GM23338 (cell line): ENCODE measurements around the gene CKAP2. TPM values are rescaled to one million over a fixed set of nuclear protein-coding genes. Genes with fewer than 3 reads are reported as not detected.

Source experiments
- ATAC-seq: fragments of 200-7000 bp; cut with Tn5 transposase; 3 replicates; pipeline ENCODE4 v1.9.1; 2020
- DNase-seq: peaks from one replicate; pipeline ENCODE4 v3.0.0-alpha.2; 2015; ENCODE audit warnings: low spot score
- H2AFZ ChIP-seq: fragments of 200-600 bp; sonication (generic); 2 replicates; pipeline ENCODE4 v1.8.0; 2016; ENCODE audit warnings: antibody characterized with exemption, mild to moderate bottlenecking, moderate library complexity
- H3F3A ChIP-seq: fragments of 200-600 bp; sonication (generic); replicated peaks from 2 replicates; pipeline ENCODE4 v1.8.0; 2017; ENCODE audit warnings: antibody characterized with exemption, mixed run types, low read depth
- H3K27ac ChIP-seq: fragments of 200-600 bp; sonication (generic); 2 replicates; pipeline ENCODE4 v1.6.1; 2016; ENCODE audit warnings: low read depth
- H3K27me3 ChIP-seq: fragments of 200-600 bp; sonication (generic); 2 replicates; pipeline ENCODE4 v1.8.0; 2016; ENCODE audit warnings: mild to moderate bottlenecking, mixed run types, moderate library complexity; ENCODE audit not compliant: insufficient read depth
- H3K36me3 ChIP-seq: fragments of 200-600 bp; sonication (generic); 2 replicates; pipeline ENCODE4 v1.8.0; 2016; ENCODE audit warnings: mild to moderate bottlenecking; ENCODE audit not compliant: insufficient read depth
- H3K4me1 ChIP-seq: fragments of 200-600 bp; sonication (generic); 2 replicates; pipeline ENCODE4 v1.8.0; 2016; ENCODE audit warnings: mild to moderate bottlenecking, moderate library complexity; ENCODE audit not compliant: insufficient read depth
- H3K4me2 ChIP-seq: fragments of 200-600 bp; sonication (generic); 2 replicates; pipeline ENCODE4 v1.7.1; 2017; ENCODE audit warnings: mixed run types
- H3K4me3 ChIP-seq: fragments of 200-600 bp; sonication (generic); 2 replicates; pipeline ENCODE4 v1.6.1; 2016; ENCODE audit warnings: mixed run types
- H3K79me2 ChIP-seq: fragments of 200-600 bp; sonication (generic); replicated peaks from 2 replicates; pipeline ENCODE4 v1.8.0; 2017; ENCODE audit warnings: mild to moderate bottlenecking; ENCODE audit not compliant: insufficient read depth
- H3K9me2 ChIP-seq: fragments of 200-600 bp; sonication (generic); 2 replicates; pipeline ENCODE4 v1.8.0; 2017; ENCODE audit not compliant: insufficient read depth
- H4K20me1 ChIP-seq: fragments of 200-600 bp; sonication (generic); replicated peaks from 2 replicates; pipeline ENCODE4 v1.8.0; 2017; ENCODE audit warnings: mild to moderate bottlenecking; ENCODE audit not compliant: insufficient read depth
- H3K27ac Mint-ChIP-seq: 2 replicates; pipeline ENCODE4 v1.8.0; 2020; ENCODE audit warnings: inconsistent platforms, mild to moderate bottlenecking, moderate library complexity, mixed read lengths
- H3K27me3 Mint-ChIP-seq: 3 replicates; pipeline ENCODE4 v1.8.0; 2022; ENCODE audit warnings: low read depth, mild to moderate bottlenecking, moderate library complexity, mixed read lengths, inconsistent platforms; ENCODE audit not compliant: insufficient read depth, poor library complexity
- H3K36me3 Mint-ChIP-seq: 3 replicates; pipeline ENCODE4 v1.8.0; 2021; ENCODE audit warnings: low read depth, mild to moderate bottlenecking, inconsistent platforms, moderate library complexity, mixed read lengths
- H3K4me1 Mint-ChIP-seq: 3 replicates; pipeline ENCODE4 v1.8.0; 2020; ENCODE audit warnings: mild to moderate bottlenecking, inconsistent platforms, mixed read lengths
- H3K4me3 Mint-ChIP-seq: 3 replicates; pipeline ENCODE4 v1.8.0; 2021; ENCODE audit warnings: moderate library complexity, mild to moderate bottlenecking, inconsistent platforms, mixed read lengths
- H3K9me3 Mint-ChIP-seq: 3 replicates; pipeline ENCODE4 v1.8.0; 2020; ENCODE audit warnings: moderate library complexity, mild to moderate bottlenecking, inconsistent platforms, mixed read lengths
- CREB1 ChIP-seq: fragments of 250-450 bp; sonication (Bioruptor Pico); IDR thresholded peaks from 2 replicates; pipeline ENCODE4 v1.5.0; 2020; ENCODE audit warnings: low read depth, mild to moderate bottlenecking, moderate library complexity
- EZH2 ChIP-seq: fragments of 200-600 bp; sonication (generic); IDR thresholded peaks from one replicate; pipeline ENCODE4 v1.8.0; 2017; ENCODE audit warnings: antibody characterized with exemption, mild to moderate bottlenecking, low read depth; ENCODE audit not compliant: unreplicated experiment
- EZH2phosphoT487 ChIP-seq: fragments of 200-600 bp; sonication (generic); IDR thresholded peaks from one replicate; pipeline ENCODE4 v1.8.1; 2018; ENCODE audit warnings: antibody characterized with exemption; ENCODE audit not compliant: unreplicated experiment
- JUNB ChIP-seq: IDR thresholded peaks from one replicate; pipeline ENCODE4 v1.6.1; 2016; ENCODE audit warnings: antibody characterized with exemption; ENCODE audit not compliant: unreplicated experiment
- NANOG ChIP-seq: IDR thresholded peaks from 2 replicates; pipeline ENCODE4 v1.6.1; 2016; ENCODE audit warnings: antibody characterized with exemption, borderline replicate concordance
- POLR2AphosphoS5 ChIP-seq: IDR thresholded peaks from 2 replicates; pipeline ENCODE4 v1.6.1; 2016; ENCODE audit warnings: antibody characterized with exemption, low read depth
- STAT1 ChIP-seq: IDR thresholded peaks from one replicate; pipeline ENCODE4 v1.6.1; 2016; ENCODE audit warnings: antibody characterized with exemption; ENCODE audit not compliant: unreplicated experiment
- ZNF114 ChIP-seq: fragments of 250-450 bp; sonication (Bioruptor Pico); IDR thresholded peaks from 2 replicates; pipeline ENCODE4 v1.5.0; 2020; ENCODE audit warnings: mild to moderate bottlenecking, moderate library complexity
- ZNF331 ChIP-seq: fragments of 250-450 bp; sonication (Bioruptor Pico); IDR thresholded peaks from 2 replicates; pipeline ENCODE4 v1.5.0; 2020; ENCODE audit warnings: low read depth, mild to moderate bottlenecking, moderate library complexity
- polyA plus RNA-seq: library from polyadenylated mRNA; unstranded; fragments of >200 nt; fragmentation: Nextera tagmentation; extraction: Ambion mirVana; gene quantifications from 2 replicates; pipeline ENCODE4 v1.2.1, GENCODE V29; 2016
- total RNA-seq: library from RNA; depleted of rRNA; stranded (reverse); fragments of >200 nt; shearing (Covaris generic); gene quantifications from 2 replicates; pipeline ENCODE4 v1.2.3, GENCODE V29; 2014
- TF ChIP-seq, protein P1 (sequence below): IDR thresholded peaks from 2 replicates; pipeline ENCODE4 v1.6.1; 2016; ENCODE audit warnings: antibody characterized with exemption
- TF ChIP-seq, protein P2 (sequence below): fragments of 250-450 bp; sonication (Bioruptor Pico); IDR thresholded peaks from 2 replicates; pipeline ENCODE4 v1.5.0; 2020; ENCODE audit warnings: mild to moderate bottlenecking, moderate library complexity
- TF ChIP-seq, protein P3 (sequence below): IDR thresholded peaks from one replicate; pipeline ENCODE4 v1.6.1; 2018; ENCODE audit warnings: antibody characterized with exemption; ENCODE audit not compliant: unreplicated experiment
- TF ChIP-seq, protein P4 (sequence below), 2 experiments: fragments of 200-600 bp in 1 of 2; sonication (generic) in 1 of 2; conservative IDR thresholded peaks; 2 replicates each; pipeline versions ENCODE4 v1.5.1 to v1.6.1; 2016 to 2017; ENCODE audit warnings: antibody characterized with exemption in 2 of 2, low read depth in 2 of 2, mild to moderate bottlenecking in 2 of 2, moderate library complexity in 1 of 2

The CKAP2 gene
- total and polyA plus RNA-seq, 2 experiments from 2014 or later, result 48.8 to 103 TPM

DNA sequence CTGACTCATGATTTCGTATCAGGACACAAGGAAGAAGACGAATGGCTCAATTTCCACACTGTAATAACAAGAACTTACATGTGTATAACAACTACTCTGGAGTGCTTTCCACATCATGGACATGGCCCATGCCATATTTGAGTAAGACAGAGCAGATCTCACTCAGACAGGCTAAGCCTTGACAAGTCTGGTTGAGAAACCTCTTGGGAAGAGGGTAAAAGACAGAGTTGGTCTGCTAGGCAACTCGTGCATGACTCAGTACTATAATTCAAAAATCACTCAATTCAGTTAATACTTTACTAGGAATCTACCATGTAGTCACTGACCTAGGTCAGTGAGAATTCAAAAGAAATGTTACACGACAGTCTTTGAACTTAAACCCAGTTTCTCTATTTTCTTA is 43.6 kb upstream of the CKAP2 start:
- Histone ChIP-seq H3K27ac (no peak overlapping the region), H3K4me1 (no peaks in the 10 kb centered on the region), H3K4me2 (no peak overlapping the region), H4K20me1 (no peaks in the 10 kb centered on the region), H3K9me2 (no peaks in the 10 kb centered on the region), H3K4me3 (no peak overlapping the region), H3F3A (no peaks in the 10 kb centered on the region), H2AFZ (no peak overlapping the region), H3K36me3 (no peaks in the 10 kb centered on the region; the same call in 1 of the 2 replicates), H3K79me2 (no peaks in the 10 kb centered on the region), H3K27me3 (peaks cover 4% of the 10 kb centered on the region)
- peaks cover 10% of the 10 kb centered on the region; the same call in 2 of the 3 replicates for H3K36me3 Mint-ChIP-seq
- H3K4me1 Mint-ChIP-seq, result no peaks in the 10 kb centered on the region
- H3K4me3 Mint-ChIP-seq, result no peak overlapping the region
- DNase-seq (no peak), ATAC-seq (no peak)
- H3K9me3 Mint-ChIP-seq, result peaks cover 6% of the 10 kb centered on the region; the same call in 2 of the 3 replicates
- no peak for TF ChIP-seq ZNF331
- no peak for TF ChIP-seq NANOG
- no peak for TF ChIP-seq CREB1 (CRISPR knock-in tag)
- TF ChIP-seq, protein P1, sequence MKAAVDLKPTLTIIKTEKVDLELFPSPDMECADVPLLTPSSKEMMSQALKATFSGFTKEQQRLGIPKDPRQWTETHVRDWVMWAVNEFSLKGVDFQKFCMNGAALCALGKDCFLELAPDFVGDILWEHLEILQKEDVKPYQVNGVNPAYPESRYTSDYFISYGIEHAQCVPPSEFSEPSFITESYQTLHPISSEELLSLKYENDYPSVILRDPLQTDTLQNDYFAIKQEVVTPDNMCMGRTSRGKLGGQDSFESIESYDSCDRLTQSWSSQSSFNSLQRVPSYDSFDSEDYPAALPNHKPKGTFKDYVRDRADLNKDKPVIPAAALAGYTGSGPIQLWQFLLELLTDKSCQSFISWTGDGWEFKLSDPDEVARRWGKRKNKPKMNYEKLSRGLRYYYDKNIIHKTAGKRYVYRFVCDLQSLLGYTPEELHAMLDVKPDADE, result no peak
- no peak for TF ChIP-seq ZNF114 (CRISPR knock-in tag)
- TF ChIP-seq, protein P2, sequence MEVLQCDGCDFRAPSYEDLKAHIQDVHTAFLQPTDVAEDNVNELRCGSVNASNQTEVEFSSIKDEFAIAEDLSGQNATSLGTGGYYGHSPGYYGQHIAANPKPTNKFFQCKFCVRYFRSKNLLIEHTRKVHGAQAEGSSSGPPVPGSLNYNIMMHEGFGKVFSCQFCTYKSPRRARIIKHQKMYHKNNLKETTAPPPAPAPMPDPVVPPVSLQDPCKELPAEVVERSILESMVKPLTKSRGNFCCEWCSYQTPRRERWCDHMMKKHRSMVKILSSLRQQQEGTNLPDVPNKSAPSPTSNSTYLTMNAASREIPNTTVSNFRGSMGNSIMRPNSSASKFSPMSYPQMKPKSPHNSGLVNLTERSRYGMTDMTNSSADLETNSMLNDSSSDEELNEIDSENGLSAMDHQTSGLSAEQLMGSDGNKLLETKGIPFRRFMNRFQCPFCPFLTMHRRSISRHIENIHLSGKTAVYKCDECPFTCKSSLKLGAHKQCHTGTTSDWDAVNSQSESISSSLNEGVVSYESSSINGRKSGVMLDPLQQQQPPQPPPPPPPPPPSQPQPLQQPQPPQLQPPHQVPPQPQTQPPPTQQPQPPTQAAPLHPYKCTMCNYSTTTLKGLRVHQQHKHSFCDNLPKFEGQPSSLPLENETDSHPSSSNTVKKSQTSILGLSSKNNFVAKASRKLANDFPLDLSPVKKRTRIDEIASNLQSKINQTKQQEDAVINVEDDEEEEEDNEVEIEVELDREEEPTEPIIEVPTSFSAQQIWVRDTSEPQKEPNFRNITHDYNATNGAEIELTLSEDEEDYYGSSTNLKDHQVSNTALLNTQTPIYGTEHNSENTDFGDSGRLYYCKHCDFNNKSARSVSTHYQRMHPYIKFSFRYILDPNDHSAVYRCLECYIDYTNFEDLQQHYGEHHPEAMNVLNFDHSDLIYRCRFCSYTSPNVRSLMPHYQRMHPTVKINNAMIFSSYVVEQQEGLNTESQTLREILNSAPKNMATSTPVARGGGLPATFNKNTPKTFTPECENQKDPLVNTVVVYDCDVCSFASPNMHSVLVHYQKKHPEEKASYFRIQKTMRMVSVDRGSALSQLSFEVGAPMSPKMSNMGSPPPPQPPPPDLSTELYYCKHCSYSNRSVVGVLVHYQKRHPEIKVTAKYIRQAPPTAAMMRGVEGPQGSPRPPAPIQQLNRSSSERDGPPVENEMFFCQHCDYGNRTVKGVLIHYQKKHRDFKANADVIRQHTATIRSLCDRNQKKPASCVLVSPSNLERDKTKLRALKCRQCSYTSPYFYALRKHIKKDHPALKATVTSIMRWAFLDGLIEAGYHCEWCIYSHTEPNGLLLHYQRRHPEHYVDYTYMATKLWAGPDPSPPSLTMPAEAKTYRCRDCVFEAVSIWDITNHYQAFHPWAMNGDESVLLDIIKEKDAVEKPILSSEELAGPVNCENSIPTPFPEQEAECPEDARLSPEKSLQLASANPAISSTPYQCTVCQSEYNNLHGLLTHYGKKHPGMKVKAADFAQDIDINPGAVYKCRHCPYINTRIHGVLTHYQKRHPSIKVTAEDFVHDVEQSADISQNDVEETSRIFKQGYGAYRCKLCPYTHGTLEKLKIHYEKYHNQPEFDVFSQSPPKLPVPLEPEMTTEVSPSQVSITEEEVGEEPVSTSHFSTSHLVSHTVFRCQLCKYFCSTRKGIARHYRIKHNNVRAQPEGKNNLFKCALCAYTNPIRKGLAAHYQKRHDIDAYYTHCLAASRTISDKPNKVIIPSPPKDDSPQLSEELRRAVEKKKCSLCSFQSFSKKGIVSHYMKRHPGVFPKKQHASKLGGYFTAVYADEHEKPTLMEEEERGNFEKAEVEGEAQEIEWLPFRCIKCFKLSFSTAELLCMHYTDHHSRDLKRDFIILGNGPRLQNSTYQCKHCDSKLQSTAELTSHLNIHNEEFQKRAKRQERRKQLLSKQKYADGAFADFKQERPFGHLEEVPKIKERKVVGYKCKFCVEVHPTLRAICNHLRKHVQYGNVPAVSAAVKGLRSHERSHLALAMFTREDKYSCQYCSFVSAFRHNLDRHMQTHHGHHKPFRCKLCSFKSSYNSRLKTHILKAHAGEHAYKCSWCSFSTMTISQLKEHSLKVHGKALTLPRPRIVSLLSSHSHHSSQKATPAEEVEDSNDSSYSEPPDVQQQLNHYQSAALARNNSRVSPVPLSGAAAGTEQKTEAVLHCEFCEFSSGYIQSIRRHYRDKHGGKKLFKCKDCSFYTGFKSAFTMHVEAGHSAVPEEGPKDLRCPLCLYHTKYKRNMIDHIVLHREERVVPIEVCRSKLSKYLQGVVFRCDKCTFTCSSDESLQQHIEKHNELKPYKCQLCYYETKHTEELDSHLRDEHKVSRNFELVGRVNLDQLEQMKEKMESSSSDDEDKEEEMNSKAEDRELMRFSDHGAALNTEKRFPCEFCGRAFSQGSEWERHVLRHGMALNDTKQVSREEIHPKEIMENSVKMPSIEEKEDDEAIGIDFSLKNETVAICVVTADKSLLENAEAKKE (CRISPR knock-in tag), result no peak
- TF ChIP-seq POLR2AphosphoS5, result no peak
- TF ChIP-seq JUNB, result no peak
- TF ChIP-seq, protein P3, sequence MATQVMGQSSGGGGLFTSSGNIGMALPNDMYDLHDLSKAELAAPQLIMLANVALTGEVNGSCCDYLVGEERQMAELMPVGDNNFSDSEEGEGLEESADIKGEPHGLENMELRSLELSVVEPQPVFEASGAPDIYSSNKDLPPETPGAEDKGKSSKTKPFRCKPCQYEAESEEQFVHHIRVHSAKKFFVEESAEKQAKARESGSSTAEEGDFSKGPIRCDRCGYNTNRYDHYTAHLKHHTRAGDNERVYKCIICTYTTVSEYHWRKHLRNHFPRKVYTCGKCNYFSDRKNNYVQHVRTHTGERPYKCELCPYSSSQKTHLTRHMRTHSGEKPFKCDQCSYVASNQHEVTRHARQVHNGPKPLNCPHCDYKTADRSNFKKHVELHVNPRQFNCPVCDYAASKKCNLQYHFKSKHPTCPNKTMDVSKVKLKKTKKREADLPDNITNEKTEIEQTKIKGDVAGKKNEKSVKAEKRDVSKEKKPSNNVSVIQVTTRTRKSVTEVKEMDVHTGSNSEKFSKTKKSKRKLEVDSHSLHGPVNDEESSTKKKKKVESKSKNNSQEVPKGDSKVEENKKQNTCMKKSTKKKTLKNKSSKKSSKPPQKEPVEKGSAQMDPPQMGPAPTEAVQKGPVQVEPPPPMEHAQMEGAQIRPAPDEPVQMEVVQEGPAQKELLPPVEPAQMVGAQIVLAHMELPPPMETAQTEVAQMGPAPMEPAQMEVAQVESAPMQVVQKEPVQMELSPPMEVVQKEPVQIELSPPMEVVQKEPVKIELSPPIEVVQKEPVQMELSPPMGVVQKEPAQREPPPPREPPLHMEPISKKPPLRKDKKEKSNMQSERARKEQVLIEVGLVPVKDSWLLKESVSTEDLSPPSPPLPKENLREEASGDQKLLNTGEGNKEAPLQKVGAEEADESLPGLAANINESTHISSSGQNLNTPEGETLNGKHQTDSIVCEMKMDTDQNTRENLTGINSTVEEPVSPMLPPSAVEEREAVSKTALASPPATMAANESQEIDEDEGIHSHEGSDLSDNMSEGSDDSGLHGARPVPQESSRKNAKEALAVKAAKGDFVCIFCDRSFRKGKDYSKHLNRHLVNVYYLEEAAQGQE, result no peak
- TF ChIP-seq, protein P4, sequence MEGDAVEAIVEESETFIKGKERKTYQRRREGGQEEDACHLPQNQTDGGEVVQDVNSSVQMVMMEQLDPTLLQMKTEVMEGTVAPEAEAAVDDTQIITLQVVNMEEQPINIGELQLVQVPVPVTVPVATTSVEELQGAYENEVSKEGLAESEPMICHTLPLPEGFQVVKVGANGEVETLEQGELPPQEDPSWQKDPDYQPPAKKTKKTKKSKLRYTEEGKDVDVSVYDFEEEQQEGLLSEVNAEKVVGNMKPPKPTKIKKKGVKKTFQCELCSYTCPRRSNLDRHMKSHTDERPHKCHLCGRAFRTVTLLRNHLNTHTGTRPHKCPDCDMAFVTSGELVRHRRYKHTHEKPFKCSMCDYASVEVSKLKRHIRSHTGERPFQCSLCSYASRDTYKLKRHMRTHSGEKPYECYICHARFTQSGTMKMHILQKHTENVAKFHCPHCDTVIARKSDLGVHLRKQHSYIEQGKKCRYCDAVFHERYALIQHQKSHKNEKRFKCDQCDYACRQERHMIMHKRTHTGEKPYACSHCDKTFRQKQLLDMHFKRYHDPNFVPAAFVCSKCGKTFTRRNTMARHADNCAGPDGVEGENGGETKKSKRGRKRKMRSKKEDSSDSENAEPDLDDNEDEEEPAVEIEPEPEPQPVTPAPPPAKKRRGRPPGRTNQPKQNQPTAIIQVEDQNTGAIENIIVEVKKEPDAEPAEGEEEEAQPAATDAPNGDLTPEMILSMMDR (conservative IDR thresholded peaks at IDR 0.05; ENCODE audit: low read depth in 2 of 2), result no peak
- no peak for TF ChIP-seq EZH2
- no peak for TF ChIP-seq STAT1
- no peak for TF ChIP-seq EZH2phosphoT487
- H3K27ac Mint-ChIP-seq, result no peak overlapping the region
- H3K27me3 Mint-ChIP-seq, result peaks cover 10% of the 10 kb centered on the region
